ENCODE measurements around the gene GABRG2.
"Not testable (repeated sequence)": the region's sequence is repeated elsewhere in the genome, so short reads cannot be mapped to it uniquely, and the experiment has no call there.

The GABRG2 gene

DNA sequence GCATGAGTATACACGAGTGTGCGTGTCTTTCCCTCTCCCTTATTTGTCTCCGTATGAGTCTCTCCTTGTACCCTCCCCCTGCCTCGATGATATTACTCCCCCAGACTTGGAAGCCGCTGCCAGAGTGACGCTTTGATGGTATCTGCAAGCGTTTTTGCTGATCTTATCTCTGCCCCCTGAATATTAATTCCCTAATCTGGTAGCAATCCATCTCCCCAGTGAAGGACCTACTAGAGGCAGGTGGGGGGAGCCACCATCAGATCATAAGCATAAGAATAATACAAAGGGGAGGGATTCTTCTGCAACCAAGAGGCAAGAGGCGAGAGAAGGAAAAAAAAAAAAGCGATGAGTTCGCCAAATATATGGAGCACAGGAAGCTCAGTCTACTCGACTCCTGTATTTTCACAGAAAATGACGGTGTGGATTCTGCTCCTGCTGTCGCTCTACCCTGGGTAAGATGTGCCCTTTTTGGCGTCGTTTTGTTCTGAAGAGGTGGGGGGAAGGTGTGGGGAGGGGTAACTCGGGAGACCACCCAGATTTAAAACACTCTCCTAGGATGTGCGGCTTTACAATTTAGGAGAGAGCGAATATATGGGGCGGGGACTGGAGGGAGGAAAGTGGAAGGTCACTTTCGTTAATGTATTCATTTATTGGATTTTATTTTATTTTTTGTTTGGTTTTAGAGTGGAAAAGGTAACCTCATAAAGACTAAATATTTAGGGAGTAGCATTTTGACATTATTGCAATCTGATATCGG, at the start of gene GABRG2:
Gene GABRG2, plus strand, starts transcription at position 119 of the 757 bp plus-strand sequence. Its CDS starts 227 bp downstream, at position 346.
- no peak within 1 kb of the TSS for H3K4me3 ChIP-seq (ENCODE audit: low read depth, low read length)
- TF ChIP-seq, protein P1, sequence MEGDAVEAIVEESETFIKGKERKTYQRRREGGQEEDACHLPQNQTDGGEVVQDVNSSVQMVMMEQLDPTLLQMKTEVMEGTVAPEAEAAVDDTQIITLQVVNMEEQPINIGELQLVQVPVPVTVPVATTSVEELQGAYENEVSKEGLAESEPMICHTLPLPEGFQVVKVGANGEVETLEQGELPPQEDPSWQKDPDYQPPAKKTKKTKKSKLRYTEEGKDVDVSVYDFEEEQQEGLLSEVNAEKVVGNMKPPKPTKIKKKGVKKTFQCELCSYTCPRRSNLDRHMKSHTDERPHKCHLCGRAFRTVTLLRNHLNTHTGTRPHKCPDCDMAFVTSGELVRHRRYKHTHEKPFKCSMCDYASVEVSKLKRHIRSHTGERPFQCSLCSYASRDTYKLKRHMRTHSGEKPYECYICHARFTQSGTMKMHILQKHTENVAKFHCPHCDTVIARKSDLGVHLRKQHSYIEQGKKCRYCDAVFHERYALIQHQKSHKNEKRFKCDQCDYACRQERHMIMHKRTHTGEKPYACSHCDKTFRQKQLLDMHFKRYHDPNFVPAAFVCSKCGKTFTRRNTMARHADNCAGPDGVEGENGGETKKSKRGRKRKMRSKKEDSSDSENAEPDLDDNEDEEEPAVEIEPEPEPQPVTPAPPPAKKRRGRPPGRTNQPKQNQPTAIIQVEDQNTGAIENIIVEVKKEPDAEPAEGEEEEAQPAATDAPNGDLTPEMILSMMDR (IDR thresholded peaks at IDR 0.05; ENCODE audit: borderline replicate concordance, insufficient read depth, low read depth, low read length), result no peak

DNA sequence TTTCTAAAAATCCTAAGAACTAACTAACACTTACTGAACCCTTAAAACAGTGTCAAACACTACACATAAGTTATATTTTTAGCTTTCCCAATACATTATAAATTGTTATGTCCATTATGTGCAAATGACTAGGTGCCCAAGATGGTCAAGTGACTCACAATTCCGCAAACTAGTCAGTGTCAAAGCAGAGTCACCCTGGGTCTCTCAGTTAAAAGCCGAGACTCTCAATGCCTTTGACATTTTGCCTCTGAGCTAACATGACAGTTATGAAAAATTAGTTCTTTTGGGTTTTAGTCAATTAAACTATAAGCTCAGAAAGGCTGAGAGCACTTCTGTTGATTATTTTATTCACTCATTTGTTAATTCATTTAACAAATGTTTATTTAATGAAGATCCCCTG, 42.3 kb upstream of the GABRG2 start:
- TF ChIP-seq, protein P1 (IDR thresholded peaks at IDR 0.05; ENCODE audit: borderline replicate concordance, insufficient read depth, low read depth, low read length), result no peak
- no peak overlapping the region for H3K4me3 ChIP-seq (ENCODE audit: low read depth, low read length)

DNA sequence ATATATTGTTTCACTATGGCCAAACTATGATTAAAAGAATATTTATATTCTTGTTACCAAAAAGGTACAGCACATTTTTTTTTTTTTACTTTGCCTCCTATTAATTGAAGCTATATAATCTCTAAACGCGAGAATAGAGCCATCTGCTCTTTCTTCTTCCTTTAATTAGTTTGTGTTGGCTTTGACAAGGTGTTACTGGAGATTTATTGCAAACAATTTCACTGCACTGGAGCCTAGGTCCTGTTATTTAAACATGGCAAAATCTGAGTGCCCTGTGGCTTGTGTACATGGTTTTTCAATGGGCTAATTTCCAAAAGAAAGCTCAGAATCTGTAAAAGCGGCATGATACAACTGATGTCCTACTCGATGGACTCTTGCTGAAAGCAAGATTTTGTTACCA, 40.8 kb upstream of the GABRG2 start:
- no peak overlapping the region for H3K4me3 ChIP-seq (ENCODE audit: low read depth, low read length)
- TF ChIP-seq, protein P1 (IDR thresholded peaks at IDR 0.05; ENCODE audit: borderline replicate concordance, insufficient read depth, low read depth, low read length), result no peak

DNA sequence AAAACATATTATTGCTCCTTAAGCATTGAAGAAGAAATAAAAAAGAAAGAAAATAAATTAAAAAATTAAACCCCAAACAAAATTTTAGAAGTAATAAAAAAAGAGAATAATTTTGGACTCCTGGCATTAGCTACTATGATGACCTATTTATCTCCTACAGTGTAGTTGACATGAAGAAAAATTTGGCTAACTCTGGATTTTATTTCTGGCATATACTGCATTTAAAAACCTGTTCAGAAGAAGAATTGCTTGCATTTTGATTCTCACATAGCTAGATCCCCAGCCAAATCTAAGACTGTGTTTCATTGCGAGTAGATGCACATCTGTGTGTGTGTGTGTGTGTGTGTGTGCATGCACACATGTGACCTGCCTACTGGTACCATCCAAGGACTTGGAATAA, 30.1 kb upstream of the GABRG2 start:
- TF ChIP-seq, protein P1 (IDR thresholded peaks at IDR 0.05; ENCODE audit: borderline replicate concordance, insufficient read depth, low read depth, low read length), result no peak
- H3K4me3 ChIP-seq (ENCODE audit: low read depth, low read length), result no peak overlapping the region

DNA sequence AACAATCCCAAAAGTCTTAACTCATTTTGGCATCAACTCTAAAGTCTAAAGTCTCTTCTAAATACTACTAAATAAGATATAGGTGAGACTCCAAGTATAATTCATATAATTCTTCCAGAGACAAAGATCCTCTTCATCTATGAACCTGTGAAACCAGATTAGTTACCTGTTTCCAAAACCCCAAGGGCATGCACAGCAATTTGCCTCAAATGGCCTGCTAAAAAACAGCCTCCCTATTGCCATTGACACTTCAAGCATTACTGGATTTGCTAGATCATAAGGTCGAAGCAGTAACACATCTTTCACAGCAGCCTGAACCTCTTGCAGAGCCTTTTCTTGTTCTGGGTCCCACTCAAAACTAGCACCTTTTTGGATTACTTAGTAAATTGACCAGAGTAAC, 20.3 kb upstream of the GABRG2 start:
- no peak overlapping the region for H3K4me3 ChIP-seq (ENCODE audit: low read depth, low read length)
- TF ChIP-seq, protein P1 (IDR thresholded peaks at IDR 0.05; ENCODE audit: borderline replicate concordance, insufficient read depth, low read depth, low read length), result no peak

DNA sequence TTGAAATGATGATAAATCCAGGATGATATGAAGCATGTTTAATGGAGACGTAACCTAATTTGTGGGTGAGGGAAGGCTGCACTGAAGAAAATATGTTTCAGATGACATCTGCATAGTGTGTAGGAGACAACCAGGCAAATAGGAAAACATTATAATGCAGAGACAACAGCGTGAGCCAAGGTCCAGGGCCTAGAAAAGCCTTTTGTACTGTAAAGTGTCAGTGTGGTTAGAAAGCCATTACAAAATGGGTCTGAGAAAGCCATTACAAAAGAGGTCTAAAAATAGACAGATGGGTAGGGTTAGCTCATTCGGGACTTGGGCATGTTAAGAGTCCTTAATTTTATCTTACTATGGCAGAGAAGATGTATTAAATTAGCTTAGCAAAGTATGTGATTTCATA, 14.9 kb upstream of the GABRG2 start:
- H3K4me3 ChIP-seq (ENCODE audit: low read depth, low read length), result no peak overlapping the region
- TF ChIP-seq, protein P1 (IDR thresholded peaks at IDR 0.05; ENCODE audit: borderline replicate concordance, insufficient read depth, low read depth, low read length), result no peak

DNA sequence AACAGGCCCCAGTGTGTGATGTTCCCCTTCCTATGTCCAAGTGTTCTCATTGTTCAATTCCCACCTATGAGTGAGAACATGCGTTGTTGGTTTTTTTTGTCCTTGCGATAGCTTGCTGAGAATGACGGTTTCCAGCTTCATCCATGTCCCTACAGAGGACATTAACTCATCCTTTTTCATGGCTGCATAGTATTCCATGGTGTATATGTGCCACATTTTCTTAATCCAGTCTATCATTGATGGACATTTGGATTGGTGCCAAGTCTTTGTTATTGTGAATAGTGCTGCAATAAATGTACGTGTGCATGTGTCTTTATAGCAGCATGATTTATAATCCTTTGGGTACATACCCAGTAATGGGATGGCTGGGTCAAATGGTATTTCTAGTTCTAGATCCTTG, 12.5 kb upstream of the GABRG2 start:
- not testable (repeated sequence) for H3K4me3 ChIP-seq (ENCODE audit: low read depth, low read length)

Measured in GM12875 (cell line).